Activated CD4-positive, alpha-beta T cell treated with anti-CD3 and anti-CD28 coated beads, Interleukin-2, Interleukin-4, amounts not matched to agents 100 ng/mL and 50 ng/mL, durations not matched to agents 16 hours and 8 hours (primary cell): Measurements from ENCODE around the gene SLC25A26.

ENCODE experiments used
- DNase-seq: peaks from one replicate; pipeline ENCODE4 v3.0.0-alpha.2; 2020; ENCODE audit warnings: low spot score

The SLC25A26 gene

GRCh38 chr3:66227051-66227450, 6.2 kb downstream of the SLC25A26 start:
- DNase-seq: no peak

GRCh38 chr3:66227915-66228314, 7.1 kb downstream of the SLC25A26 start:
- no peak for DNase-seq

GRCh38 chr3:66228707-66229106, 7.9 kb downstream of the SLC25A26 start:
- DNase-seq: no peak

DNA sequence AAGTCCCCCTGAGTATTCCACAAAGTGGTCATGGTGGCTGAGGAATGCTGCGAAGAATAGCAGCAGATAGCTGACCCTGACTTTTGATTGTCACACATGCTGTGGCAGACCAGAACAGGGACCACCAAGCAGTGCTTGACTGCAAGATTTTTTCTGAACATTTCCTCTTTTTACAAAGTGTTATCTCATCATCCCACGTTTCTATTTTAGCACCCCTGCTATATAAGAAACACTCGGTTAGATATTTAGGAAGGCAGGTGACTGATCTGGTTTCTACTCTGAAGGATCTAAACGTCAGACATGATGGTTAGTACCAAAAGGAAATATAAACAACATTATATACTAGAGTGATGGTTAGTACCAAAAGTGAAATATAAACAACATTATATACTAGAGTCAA, 9.1 kb downstream of the SLC25A26 start:
- DNase-seq: no peak

GRCh38 chr3:66233033-66233432, 12.2 kb downstream of the SLC25A26 start:
- no peak for DNase-seq

GRCh38 chr3:66236281-66236680, 15.5 kb downstream of the SLC25A26 start:
- DNase-seq: no peak

DNA sequence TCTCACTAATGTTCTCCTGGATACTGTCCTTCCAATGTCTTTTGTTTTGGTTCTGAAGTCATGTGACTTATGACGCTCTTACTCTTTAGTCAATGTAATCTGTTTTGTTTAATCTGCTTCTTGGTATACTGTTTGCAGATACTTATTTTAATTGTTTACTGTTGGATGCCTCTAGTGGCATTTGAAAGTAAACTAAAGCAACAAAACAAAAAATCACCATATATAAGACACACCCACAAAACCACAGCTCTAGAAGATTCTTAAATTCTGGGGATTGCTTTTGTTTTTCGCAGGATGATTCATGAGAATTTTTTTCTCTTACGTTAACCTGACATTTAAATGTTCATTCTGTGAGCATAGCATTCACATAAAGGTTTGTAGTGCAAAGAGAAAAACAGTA, 16.8 kb downstream of the SLC25A26 start:
- no peak for DNase-seq

- DNase-seq: peak; percentile 44
These were observed 18.8 kb downstream of the SLC25A26 start for GRCh38 chr3:66239513-66240123.

GRCh38 chr3:66241466-66241865, 20.7 kb downstream of the SLC25A26 start:
- no peak for DNase-seq

- DNase-seq: no peak
These were observed 22.1 kb downstream of the SLC25A26 start for GRCh38 chr3:66242788-66243464.

DNA sequence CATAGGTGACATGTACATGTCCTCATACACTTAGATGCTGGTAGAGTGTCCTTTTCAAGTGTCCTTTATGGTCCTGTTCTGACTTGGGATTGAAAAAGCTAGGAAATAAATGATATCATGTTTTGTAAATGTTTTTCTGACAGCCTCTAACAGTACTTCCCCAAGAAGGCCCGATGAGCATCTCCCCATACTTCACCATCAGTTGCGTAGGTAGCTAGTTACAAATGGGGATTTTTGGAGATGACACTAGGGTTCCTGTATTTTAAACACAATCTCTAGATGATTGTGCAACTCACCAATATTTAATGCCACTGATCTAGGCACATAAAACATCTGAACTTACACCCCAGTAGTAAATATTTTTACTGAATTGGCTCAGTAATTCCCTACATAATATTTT, 27.8 kb downstream of the SLC25A26 start:
- DNase-seq: no peak

DNA sequence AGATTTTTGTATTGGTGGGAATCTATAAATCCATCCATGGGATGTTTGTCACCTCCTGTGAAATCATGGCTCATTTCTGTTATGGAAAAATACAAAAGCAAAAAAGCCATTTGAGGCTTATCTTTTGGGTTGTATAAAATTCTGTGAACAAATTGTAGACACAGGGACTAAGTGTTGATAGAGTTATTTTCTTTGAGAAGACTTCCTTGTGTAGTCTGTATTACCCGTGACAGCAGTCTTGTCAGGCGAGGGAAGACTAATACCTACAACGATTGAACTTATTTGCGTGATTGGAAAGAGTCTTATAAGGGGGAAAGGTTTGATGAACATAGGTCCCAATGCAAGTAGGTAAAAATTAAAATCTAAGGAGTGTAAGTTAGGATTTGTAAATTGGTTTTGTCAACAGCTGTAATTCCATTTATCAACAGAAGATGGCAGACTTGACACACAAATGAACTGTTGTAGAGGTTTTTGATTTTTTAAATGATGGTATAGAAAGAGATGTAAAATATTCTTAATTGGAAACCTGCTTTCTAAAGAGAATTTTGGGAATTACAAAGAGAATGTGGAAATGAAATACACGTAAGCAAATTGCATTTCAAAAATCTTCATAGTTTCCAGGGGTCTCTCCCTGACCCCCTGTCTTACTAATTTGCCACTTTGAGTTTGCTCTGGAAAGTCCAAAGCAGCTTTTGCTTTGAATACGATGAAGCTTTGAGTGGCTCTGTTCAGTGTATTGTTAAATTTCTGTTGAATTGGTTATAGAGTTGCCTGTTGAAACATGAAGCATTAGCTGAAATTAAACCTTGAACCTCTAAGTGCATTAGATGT, 33.2 kb downstream of the SLC25A26 start:
- peak; percentile 37 for DNase-seq

- DNase-seq: no peak
These were observed 35.1 kb downstream of the SLC25A26 start for GRCh38 chr3:66255865-66256264.

GRCh38 chr3:66256806-66257205, 36.0 kb downstream of the SLC25A26 start:
- no peak for DNase-seq

GRCh38 chr3:66259566-66260255, 38.9 kb downstream of the SLC25A26 start:
- no peak for DNase-seq

DNA sequence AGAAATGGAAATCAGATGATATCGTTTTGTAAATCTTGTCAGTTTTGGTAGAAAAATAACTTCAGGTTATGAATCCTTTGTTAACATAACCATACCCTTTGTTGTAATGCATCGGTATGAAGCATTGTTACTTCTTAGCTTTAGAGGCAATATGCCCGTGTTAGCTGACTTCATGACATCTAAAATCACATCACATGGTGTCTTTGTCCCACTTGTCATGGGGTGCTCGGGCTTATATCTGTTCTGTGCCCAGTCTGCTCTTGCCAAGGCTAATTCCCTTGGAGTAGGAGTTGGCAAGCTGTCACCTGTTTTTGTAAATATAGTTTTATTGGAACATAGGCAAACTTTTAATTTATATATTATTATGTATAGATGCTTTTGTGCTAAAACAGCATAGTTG, 39.6 kb downstream of the SLC25A26 start:
- no peak for DNase-seq

- DNase-seq: no peak
These were observed 40.6 kb downstream of the SLC25A26 start for GRCh38 chr3:66261355-66261754.

DNA sequence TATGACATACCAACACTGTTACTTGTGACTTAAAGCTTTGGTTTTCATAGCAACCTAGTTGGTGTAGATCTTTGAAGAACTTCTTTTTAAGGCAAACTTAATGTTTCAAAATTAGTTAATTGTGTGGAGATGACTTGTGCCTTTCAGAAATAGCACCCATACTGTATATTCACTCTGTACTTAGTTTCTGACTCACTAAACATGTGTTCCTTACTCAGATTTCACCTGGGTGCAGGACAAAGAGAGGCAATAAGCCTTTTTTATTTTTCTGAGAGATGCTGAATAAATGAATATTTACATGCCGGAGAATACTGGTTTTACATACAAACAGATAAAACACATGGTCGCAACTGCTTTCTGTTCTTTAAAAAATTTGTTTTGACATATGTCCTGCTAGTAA, 44.8 kb downstream of the SLC25A26 start:
- DNase-seq: no peak

DNA sequence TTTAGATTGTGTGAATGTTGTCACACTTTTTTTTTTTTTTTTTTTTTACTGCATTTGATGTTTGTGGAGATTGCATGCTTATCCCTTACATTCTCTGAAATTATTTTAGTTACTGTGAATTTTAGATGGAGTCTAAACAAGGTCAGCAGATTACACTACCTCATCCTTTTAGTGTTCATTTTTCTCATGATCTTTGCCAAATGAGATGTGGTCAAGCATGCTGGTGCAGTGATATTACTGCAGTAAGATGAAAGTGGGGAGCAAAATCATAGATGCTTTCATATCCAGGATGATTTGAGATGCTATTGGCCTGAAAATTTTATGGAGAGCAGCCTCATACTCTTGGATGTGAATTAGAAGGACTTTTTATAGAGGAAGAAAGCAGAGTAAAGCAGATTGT, 45.8 kb downstream of the SLC25A26 start:
- DNase-seq: no peak

- DNase-seq: no peak
These were observed 46.2 kb downstream of the SLC25A26 start for GRCh38 chr3:66267031-66267430.

DNA sequence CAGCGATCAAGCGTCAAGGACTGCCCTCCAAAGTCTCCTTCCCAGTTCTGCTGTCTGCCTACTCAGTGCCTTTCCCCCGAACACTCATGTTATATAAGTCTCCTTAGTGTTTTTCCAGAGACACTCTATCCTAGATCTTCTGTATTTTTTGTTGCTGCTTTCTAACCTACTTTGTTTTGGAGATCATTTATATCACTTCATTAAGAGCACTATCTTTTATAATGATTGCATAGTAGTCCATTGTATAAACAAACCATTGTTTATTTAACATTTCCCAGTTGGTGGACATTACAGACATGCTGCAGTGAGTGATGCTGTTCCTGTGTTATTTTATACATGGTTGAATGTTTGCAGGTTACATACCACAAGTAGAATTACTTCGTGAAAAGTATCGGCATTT, 47.1 kb downstream of the SLC25A26 start:
- DNase-seq: no peak

DNA sequence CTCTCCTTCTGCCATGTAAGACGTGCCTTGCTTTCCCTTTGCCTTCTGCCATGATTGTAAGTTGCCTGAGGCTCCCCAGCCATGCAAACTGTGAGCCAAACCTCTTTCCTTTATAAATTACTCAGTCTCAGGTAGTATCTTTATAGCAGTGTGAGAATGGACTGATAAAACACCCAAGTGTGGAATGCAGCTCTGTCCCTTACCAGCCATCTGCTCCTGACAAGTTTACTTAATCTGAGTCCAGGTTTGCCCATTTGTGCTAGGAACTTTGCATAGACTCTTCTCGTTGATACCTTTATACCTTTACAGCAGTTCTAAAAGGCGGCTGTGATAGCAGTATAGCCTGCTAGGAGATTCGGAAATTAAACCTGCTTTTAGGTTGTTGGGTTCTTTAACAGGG, 48.1 kb downstream of the SLC25A26 start:
- DNase-seq: no peak

- no peak for DNase-seq
These were observed 48.6 kb downstream of the SLC25A26 start for GRCh38 chr3:66269411-66269810.
